Esophagus squamous epithelium (tissue), 4 donors: ENCODE measurements around the gene CEACAM20.

Source experiments
- CTCF ChIP-seq, 6 experiments: fragments of 450-650 bp in 4 of 6; fragments of 200-600 bp in 2 of 6; sonication (generic) in 2 of 6; IDR thresholded peaks; one replicate each; pipeline ENCODE4 v1.5.1; 2016 to 2019; ENCODE audit warnings: antibody characterized with exemption in 6 of 6, mild to moderate bottlenecking in 4 of 6, moderate library complexity in 4 of 6
- POLR2A ChIP-seq, 4 donors: fragments of 450-650 bp; IDR thresholded peaks; one replicate each; pipeline ENCODE4 v1.6.1; 2017; ENCODE audit warnings: antibody characterized with exemption in 4 of 4, mild to moderate bottlenecking in 4 of 4, moderate library complexity in 3 of 4

DNA sequence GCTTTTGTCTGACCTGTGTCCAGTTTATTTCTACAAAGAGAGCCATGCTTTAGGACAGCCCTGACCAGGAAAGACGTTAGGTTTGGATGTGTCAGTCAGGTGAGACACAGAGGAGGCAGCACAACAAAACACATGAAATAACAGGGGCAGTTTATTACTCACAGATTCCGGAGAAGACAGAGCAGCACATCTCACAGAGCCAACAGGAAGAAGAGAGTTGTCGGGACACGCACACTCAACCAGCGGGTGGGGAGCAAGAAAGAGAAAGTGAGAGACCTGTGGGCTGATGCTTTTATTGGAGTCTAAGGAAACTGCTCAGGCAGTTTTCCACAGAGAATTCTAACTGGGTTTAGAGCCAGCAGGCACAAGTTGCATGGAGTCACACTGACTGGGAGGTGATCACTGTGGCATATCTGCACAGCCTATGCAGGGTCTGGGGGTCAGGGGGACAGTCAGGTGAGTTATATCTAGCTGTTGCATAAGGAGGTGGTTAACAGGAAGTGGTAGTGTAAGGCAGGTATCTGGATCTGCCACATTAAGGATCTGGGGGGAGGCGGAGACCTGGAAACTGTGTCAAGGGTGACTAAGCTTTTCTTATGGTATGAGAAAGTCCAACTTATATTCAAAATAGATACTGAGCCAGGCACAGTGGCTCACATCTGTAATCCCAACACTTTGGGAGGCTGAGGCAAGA is 24.1 kb upstream of the CEACAM20 start:
- TF ChIP-seq CTCF (IDR thresholded peaks at IDR 0.05) (no peak), POLR2A (IDR thresholded peaks at IDR 0.05) (no peak)
